ENCODE results near the gene BRAT1. TPM values are rescaled to one million over a fixed set of nuclear protein-coding genes. Genes with fewer than 3 reads are reported as not detected.
A peak's percentile ranks its signal among the peaks of the same experiment; 100 is the strongest.
"Not testable (repeated sequence)": the region's sequence is repeated elsewhere in the genome, so short reads cannot be mapped to it uniquely, and the experiment has no call there.

BRAT1 gene
- 10 to 100 TPM; 17.8 to 29.8 (median 18.7) TPM for polyA plus RNA-seq

- WGBS, 3 donors = 0 to 1% (median 0%) methylated on average over 58 to 79 of the region's 79 CpGs
- peak within 1 kb of the TSS; percentile 85 for H3K27ac ChIP-seq (ENCODE audit: low read depth, low read length)
Measured at GRCh38 chr7:2555121-2556052, at the start of gene BRAT1. TSS of gene BRAT1 (minus strand) at chr7:2555524. CDS start at chr7:2554431, 1,093 bp downstream.

GRCh38 chr7:2604608-2605174 is 49.4 kb upstream of the BRAT1 start:
- H3K27ac ChIP-seq (ENCODE audit: low read depth, low read length) = no peak overlapping the region
- WGBS, 3 donors = 93 to 99% (median 95%) methylated on average over 27 to 29 of the region's 29 CpGs

- no peak overlapping the region for H3K27ac ChIP-seq (ENCODE audit: low read depth, low read length)
- WGBS, 3 donors = 91 to 95% (median 94%) methylated on average over 34 to 35 of the region's 35 CpGs
Measured at GRCh38 chr7:2603044-2603965, 48.0 kb upstream of the BRAT1 start.

- 79 to 90% (median 86%) methylated on average over 19 of the region's 19 CpGs for WGBS, 3 donors
- H3K27ac ChIP-seq (ENCODE audit: low read depth, low read length) = no peak overlapping the region
Measured at GRCh38 chr7:2602406-2603043, 47.2 kb upstream of the BRAT1 start.

GRCh38 chr7:2601907-2602306 is 46.6 kb upstream of the BRAT1 start:
- 92 to 95% (median 94%) methylated on average over 11 of the region's 11 CpGs for WGBS, 3 donors
- H3K27ac ChIP-seq (ENCODE audit: low read depth, low read length) = no peak overlapping the region

GRCh38 chr7:2601065-2601464 is 45.7 kb upstream of the BRAT1 start:
- WGBS, 3 donors = 71 to 91% (median 79%) methylated on average over 9 of the region's 9 CpGs
- no peak overlapping the region for H3K27ac ChIP-seq (ENCODE audit: low read depth, low read length)

- 86 to 88% (median 86%) methylated on average over 29 of the region's 29 CpGs for WGBS, 3 donors
- no peak overlapping the region for H3K27ac ChIP-seq (ENCODE audit: low read depth, low read length)
Measured at GRCh38 chr7:2598154-2598823, 43.0 kb upstream of the BRAT1 start.

GRCh38 chr7:2597273-2597640 is 41.9 kb upstream of the BRAT1 start:
- 87 to 93% (median 92%) methylated on average over 13 of the region's 13 CpGs for WGBS, 3 donors

GRCh38 chr7:2596464-2597272 is 41.3 kb upstream of the BRAT1 start:
- 86 to 92% (median 87%) methylated on average over 22 of the region's 22 CpGs for WGBS, 3 donors
- H3K27ac ChIP-seq (ENCODE audit: low read depth, low read length) = no peak overlapping the region

More at GRCh38 chr7:2597273-2597640, 41.9 kb upstream of the BRAT1 start:
- H3K27ac ChIP-seq (ENCODE audit: low read depth, low read length) = no peak overlapping the region

GRCh38 chr7:2595258-2595860 is 40.0 kb upstream of the BRAT1 start:
- WGBS, 3 donors = 92 to 93% (median 93%) methylated on average over 27 of the region's 27 CpGs

GRCh38 chr7:2594599-2594998 is 39.3 kb upstream of the BRAT1 start:
- H3K27ac ChIP-seq (ENCODE audit: low read depth, low read length) = no peak overlapping the region
- 84 to 91% (median 89%) methylated on average over 10 of the region's 10 CpGs for WGBS, 3 donors

More at GRCh38 chr7:2595258-2595860, 40.0 kb upstream of the BRAT1 start:
- H3K27ac ChIP-seq (ENCODE audit: low read depth, low read length) = no peak overlapping the region

- H3K27ac ChIP-seq (ENCODE audit: low read depth, low read length) = no peak overlapping the region
- 95 to 96% (median 96%) methylated on average over 38 of the region's 38 CpGs for WGBS, 3 donors
Measured at GRCh38 chr7:2593036-2593727, 37.9 kb upstream of the BRAT1 start.

- H3K27ac ChIP-seq (ENCODE audit: low read depth, low read length) = no peak overlapping the region
- 93 to 96% (median 96%) methylated on average over 23 of the region's 23 CpGs for WGBS, 3 donors
Measured at GRCh38 chr7:2592375-2592865, 37.1 kb upstream of the BRAT1 start.

GRCh38 chr7:2589941-2590340 is 34.6 kb upstream of the BRAT1 start:
- WGBS, 3 donors = 96 to 98% (median 96%) methylated on average over 15 of the region's 15 CpGs
- not testable (repeated sequence) for H3K27ac ChIP-seq (ENCODE audit: low read depth, low read length)

- no peak overlapping the region for H3K27ac ChIP-seq (ENCODE audit: low read depth, low read length)
- 93 to 95% (median 95%) methylated on average over 16 of the region's 16 CpGs for WGBS, 3 donors
Measured at GRCh38 chr7:2589341-2589740, 34.0 kb upstream of the BRAT1 start.

- WGBS, 3 donors = 95 to 97% (median 97%) methylated on average over 21 of the region's 21 CpGs
- no peak overlapping the region for H3K27ac ChIP-seq (ENCODE audit: low read depth, low read length)
Measured at GRCh38 chr7:2587778-2588177, 32.5 kb upstream of the BRAT1 start.
